Right forelimb (tissue), 1 donor: ENCODE measurements around the gene RAD21L1.
A peak's percentile ranks its signal among the peaks of the same experiment; 100 is the strongest.
"Not testable (repeated sequence)": the region's sequence is repeated elsewhere in the genome, so short reads cannot be mapped to it uniquely, and the experiment has no call there.

Source experiments
- DNase-seq: peaks from one replicate; pipeline ENCODE4 v3.0.0-alpha.2; 2018

RAD21L1 gene

DNA sequence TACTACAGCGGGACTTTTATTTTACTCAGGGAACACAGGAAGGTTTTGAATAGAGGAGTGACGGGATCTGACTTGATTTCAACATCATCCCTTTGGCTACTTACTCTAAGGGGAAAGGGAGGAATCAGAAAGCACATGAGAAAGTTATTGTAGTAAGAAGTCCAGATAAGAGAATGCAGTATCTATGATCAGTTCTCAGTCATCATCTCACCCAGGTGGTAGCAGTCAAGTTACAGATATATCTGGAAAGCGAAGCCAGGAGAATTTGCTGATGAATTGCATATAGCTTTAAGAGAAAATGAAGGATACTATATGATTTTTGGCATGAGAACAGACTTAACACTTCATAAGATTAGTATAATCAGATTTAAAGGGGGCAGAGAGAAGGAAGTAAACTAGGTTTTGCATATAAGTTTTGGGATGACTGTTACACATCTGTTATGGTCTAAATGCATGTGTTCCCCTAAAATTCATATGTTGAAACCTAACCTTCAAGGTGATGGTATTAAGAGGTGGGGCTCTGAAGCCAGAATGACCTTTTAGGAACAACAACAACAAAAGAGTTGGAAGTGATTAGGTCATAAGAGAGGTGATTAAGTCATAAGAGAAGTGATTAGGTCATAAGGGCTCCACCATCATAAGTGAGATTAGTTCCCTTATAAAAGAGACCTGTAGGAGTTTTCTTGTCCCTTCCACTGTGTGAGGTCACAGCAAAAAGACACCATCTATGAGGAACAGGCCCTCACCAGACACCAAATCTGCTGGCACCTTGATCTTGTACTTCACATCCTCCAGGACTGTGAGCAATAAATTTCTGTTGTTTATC lies 6.7 kb downstream of the RAD21L1 start:
- DNase-seq: no peak

DNA sequence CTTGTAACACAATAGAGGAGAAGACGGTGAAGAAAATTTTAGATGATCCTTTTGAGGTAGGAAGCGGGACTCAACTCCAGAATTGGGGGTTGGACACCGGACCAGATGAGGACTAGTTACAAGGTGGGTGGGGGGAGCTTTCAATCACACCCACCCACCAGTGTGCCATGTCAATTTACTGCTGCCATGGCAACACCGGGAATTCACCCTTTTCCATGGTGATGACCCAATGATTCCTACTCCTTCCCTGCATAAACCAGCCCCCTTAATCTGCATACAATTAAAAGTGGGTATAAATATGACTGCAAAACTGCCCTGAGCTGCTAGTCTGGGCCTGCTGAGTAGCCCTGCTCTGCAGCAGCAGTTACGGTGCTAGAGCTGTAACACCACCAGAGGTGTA lies 14.7 kb downstream of the RAD21L1 start:
- DNase-seq: no peak

DNA sequence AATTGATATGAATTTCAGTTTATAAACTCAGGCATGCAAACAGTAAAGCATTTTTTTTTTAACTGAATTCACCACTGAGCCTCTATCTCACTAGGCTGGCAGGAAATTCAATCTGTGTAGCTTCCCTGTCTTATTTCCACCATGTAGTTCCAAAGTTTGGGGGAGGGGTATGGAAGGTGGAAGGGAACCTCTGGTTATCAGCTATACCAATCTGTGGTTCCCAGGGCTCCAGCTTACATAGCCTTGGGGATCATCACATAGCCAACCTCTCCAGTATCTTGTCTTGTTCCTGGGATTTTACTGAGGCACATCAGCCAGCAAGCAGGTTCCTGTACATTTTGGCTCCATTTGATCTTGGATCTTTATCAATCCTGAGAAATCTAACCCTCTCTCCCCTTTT lies 15.6 kb downstream of the RAD21L1 start:
- DNase-seq: no peak

DNA sequence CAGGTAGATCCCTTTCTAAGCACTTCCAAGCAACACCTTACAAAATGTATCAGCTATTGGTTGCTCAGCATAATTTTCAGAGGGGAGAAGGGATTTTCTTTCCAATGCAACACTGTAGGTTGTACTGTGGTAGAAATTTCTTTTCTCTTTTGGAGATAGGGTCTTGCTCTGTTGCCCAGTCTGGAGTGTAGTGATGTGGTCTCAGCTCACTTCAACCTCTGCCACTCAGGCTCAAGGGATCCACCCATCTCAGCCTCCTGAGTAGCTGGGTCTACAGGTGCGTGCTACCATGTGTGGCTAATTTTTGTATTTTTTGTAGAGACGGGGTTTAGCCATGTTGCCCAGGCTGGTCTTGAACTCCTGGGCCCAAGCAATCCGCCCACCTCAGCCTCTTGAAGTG lies 16.3 kb downstream of the RAD21L1 start:
- DNase-seq: no peak

DNA sequence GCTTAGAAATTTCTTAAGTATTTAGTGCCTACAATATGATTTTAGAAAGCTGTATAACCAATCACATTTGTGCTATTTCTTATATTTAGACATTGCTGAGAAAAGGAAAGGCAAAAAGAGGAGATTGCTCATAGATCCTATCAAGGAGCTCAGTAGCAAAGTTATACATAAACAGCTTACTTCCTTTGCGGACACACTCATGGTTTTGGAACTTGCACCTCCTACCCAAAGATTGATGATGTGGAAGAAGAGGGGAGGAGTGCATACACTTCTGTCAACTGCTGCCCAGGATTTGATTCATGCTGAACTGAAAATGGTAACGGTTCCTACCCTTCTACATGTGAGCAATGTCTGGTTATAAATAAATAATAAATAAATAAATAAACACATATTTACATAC lies 16.7 kb downstream of the RAD21L1 start:
- no peak for DNase-seq

DNA sequence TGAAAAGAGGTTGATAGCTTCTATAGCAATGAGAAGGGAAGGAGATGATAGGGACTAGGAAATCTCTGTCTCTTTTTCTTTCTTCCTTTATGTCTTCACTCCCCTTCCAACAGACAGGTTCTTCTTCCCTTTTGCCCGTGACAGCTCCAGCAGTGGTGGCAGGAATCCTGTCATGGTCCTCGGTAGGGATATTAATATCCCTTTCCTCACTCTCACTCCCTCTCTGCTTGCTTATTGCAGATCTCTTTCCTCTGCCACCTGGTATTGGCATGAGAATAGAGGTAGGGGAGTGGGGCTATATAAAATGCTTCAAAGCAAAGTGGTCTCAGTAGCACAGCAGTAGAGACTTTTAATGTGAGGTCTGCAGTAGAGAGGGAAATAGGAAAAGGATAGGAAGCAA lies 19.7 kb downstream of the RAD21L1 start:
- DNase-seq: no peak

DNA sequence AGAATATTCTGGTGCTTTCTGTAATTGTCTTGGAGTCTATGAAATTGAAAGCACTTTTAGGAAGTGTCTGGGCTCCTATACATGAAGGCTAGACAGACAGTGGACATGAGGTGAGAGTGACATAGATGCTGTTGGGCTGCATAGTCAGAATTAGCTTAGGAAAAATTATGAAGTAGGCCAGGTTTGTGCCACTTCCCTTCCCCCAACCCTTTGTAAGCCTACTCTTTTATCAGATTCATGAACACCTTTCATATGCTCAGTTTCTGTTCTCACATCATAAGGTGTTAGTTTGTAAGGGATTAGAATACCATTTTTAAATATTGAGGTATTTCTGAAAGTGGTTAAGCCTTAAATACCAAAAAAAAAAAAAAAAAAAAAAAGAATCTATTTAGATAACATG lies 21.8 kb downstream of the RAD21L1 start:
- DNase-seq: no peak

DNA sequence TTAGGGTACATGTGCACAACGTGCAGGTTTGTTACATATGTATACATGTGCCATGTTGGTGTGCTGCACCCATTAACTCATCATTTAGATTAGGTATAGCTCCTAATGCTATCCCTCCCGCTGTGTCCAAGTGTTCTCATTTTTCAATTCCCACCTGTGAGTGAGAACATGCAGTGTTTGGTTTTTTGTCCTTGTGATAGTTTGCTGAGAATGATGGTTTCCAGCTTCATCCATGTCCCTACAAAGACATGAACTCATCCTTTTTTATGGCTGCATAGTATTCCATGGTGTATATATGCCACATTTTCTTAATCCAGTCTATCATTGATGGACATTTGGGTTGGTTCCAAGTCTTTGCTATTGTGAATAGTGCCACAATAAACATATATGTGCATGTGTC lies 24.4 kb downstream of the RAD21L1 start:
- DNase-seq: not testable (repeated sequence)

DNA sequence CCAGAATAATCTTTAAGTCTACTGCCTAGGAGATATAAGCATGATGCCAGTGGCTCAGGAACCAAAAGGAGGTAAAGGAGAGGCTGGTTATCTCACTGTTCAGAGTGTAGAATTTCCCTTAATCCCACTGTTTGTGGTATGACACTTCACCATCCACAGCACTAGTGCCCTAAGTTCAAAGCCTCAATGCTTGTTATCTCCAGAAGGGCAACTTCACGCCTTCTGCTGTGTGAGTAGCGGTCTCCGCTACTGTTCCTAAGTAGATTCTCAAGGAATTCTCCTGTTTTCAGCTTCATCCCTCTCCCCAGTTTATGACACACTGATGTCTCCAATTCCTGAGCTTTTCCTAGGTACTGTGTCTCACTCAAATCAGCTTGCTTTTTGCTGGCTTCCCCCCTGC lies 26.6 kb downstream of the RAD21L1 start:
- no peak for DNase-seq

DNA sequence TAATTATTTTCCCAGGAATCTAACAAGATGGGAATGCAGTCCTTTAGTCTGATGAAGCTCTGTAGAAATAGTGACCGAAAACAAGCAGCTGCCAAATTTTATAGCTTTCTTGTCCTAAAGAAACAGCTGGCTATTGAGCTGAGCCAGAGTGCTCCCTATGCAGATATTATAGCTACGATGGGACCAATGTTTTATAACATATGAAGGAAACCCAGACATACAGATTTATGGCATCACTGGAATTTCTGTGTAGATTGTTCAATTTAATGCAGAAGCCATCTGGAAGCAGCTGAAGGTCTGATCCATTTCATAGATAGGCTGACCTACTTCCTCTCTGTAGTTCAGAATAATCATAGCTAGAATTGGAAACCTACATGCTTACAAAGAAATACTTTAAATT lies 28.4 kb downstream of the RAD21L1 start:
- DNase-seq: no peak

DNA sequence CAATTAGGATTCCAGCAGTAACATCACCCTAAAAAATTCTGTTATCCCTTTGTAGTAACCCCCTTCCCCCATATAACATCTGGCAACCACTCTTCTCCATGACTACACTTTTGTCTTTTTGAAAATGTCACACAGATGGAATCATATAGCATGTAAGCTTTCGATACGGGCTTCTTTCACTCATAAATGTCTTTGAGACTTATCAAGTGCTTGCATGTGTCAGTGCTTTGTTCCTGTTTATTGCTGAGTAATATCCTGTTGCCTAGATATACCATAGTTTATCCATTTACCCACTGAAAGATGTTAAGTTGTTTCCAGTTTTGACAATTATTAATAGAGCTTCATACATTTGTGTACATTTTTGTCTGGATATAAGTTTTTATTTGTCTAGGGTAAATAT lies 29.8 kb downstream of the RAD21L1 start:
- no peak for DNase-seq

DNA sequence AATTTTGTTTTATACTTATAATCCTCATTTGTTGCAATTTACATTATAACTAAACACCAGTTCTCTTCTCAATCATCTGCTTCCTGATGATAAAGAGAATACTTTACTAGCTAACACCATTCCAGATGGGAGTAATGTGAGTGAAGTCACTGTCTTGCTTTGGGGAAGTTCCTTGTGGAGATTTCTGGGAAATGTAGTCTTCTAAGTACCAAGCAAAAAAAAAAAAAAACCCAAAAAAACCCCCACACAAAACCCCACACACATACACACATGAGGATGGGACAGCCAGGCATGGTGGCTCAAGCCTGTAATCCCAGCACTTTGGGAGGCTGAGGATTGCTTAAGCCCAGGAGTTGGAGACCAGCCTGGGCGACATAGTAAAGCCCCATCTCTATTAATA lies 38.0 kb downstream of the RAD21L1 start:
- no peak for DNase-seq

DNA sequence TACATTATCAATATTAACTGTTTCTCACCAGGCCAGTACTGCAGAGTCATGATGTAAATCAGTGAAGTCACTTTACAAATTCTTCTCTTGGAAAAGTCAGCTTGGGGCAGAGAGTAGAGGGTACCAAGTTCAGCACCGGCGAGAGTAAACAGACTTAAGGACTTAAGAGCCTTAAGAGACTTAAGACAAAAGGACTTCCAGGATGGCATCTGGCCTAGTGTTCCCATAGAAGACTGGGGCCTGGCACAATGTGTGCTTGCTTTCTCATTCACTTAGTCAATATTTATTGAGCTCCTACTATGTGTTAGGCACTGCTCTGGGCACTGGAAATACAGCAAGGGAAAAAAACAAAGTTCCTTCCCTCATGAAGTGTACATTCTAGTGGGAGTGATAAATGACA lies 38.9 kb downstream of the RAD21L1 start:
- no peak for DNase-seq

DNA sequence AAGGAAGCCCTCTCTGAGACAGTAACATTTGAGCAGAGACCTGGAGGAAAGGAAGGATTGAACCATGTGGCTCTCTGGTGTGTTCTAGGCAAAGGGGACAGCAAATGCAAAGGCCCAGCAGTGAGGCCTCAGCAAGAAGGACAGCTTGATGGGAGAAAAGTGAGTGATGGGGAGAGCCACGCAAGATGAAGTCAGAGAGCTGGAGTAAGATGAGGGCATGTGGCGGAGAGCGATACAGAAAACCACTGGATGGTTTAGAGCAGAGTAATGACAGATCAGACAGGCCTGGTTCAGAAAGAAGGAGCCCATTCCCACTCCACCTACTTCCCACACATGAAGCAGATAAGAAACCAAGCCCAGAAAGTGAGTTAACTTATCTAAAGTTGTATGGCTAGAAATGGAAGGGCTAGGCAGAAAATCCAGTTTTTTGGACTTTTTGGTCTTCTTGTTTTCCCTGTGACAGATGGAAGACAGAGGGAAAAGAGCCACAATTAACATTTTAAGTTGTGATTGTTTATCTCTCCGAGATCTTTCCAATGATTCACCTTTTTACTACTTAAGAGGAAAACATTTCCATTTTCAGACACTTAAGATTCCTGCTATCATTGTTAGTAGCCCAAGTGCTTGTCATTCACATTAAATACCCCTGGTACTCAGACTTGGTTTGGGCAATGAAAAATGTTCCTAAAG lies 39.5 kb downstream of the RAD21L1 start:
- DNase-seq: no peak

DNA sequence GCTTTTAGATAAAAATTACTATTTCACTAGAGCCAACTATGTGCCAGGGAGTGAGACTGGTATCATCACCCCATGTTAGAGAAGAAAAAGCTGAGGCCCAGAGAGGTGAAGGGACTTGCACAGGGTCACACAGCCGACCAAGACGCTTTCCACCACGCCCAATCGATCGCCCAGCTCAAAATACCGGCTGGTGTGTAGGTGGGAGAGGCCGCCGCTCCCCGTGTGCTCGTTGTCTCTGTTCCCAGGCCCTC lies 40.0 kb downstream of the RAD21L1 start:
- no peak for DNase-seq

DNA sequence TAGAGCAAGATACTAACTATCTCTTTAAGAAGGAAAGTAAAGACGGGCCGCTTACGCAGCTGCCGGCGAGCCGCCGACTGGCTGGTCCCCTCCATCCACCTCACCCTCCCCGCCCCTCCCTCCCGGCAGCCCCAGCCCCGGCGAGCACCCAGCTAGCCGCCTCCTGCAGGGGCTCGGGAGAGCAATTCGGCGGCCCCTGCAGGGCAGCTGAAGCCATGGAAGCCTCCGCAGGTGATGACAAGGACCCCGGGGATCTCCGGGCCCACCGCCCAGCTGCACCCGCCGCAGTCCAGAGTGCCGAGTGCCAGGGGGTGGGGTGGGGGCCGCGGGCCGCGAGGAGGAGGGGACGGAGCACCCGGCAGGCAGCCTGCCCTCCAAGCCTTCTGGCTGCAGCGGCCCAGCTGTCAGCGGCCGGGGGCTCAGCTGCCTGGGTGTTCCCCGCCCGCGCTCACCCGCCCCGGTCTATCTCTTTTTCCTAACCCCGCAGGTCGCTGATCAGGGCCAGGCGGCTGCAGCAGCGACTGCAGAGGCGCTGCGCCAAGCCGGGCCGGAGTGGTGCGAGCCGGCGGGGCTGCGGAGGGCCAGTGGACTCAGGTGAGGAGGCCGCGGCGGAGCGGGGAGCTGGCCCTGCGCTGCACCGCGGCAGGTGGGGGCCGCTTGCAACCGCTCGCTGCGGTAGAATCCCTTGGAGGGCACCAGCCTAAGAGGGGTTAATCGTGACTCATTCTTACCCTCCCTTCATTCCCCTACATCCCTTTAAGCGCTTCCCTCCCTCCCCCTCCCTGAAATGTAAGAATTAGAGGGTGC lies 40.5 kb downstream of the RAD21L1 start, which contains the start of gene SNPH:
SNPH (plus strand) TSS at position 128 of the 807 bp plus-strand sequence. CDS start 29,946 bp downstream, outside the sequence.
- peak; percentile 81 for DNase-seq

DNA sequence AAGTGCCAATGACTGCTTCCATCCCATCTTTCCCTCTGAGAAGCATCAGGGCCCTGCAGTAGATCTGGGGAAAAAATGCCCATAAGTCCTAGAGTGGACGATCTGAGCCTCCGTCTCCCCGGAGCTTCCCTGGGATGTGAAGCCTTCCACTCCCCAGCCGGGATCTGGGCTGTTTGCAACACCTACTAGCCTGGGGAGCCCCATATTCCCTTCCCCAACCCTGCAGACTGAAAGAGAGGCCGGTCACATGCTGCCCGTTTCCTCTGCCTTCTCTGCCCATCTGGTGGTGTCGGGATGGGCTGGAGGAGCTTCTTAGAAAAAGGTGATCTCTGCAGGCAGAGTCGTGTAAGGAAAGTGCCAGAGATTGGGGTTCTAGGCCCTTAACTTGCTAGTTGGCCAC lies 41.3 kb downstream of the RAD21L1 start:
- DNase-seq: no peak

DNA sequence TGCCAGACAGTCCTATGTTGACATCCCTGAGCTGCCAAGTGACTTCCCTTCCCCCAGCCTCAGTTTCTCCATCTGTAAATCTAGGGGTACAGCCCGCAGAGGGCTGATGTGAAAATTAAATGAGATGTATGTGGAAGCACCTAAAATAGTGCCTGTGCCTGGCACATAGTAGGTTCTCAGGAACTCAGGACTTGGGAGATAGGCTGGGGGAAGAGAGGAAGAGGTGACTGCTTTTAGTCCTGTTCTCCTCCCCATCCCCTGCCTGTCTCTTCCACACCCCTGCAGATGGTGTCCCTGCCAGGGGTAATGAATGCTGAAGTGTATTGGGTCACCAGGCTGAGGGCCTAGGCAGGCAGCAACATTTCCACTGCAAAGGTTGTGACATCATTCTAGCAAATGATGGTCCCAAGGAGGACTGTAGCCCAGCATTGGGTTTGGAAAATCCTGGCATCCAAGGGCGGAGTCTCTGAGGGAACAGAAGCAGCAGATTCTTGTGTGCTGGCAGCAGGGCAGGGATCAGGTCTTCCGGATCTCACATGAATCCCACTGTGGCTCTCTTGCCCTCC lies 42.0 kb downstream of the RAD21L1 start:
- no peak for DNase-seq

DNA sequence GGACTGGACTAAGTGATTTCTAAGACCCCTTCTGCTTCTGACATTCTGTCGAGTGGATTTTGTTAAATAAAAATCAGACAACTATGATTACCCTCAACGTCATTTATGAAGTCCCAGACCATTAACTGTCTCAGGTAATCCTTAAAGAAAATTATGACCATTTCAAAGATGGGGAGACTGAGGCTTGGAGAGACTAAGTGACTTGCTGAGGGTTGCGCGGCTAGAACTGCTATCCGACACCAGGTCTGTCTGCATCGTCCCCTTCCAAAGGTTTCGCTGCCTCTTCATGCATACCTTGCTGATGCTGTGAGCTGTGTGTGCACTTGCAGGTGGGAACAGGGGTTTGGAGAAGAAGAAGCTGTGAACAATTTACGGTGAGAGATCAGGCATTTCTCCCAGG lies 43.4 kb downstream of the RAD21L1 start:
- DNase-seq: no peak

DNA sequence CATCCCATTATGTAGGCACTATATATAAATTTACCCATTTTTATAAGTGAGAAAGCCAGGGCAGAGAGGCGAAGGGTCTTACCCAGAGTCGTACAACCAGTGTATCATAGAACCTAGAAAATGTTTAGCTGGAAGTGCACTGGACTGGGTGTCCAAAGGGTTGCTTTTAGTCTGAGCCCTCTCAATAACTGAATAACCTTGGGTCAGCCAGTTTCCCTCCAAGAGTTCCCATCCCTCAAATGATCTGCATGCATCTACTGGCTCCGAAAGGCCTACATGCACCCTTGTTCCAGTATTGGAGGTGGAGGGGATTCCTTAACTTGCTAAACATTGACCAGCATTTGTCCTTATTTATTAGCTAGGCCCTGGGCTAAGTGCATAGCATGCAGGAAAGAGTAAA lies 44.0 kb downstream of the RAD21L1 start:
- no peak for DNase-seq

DNA sequence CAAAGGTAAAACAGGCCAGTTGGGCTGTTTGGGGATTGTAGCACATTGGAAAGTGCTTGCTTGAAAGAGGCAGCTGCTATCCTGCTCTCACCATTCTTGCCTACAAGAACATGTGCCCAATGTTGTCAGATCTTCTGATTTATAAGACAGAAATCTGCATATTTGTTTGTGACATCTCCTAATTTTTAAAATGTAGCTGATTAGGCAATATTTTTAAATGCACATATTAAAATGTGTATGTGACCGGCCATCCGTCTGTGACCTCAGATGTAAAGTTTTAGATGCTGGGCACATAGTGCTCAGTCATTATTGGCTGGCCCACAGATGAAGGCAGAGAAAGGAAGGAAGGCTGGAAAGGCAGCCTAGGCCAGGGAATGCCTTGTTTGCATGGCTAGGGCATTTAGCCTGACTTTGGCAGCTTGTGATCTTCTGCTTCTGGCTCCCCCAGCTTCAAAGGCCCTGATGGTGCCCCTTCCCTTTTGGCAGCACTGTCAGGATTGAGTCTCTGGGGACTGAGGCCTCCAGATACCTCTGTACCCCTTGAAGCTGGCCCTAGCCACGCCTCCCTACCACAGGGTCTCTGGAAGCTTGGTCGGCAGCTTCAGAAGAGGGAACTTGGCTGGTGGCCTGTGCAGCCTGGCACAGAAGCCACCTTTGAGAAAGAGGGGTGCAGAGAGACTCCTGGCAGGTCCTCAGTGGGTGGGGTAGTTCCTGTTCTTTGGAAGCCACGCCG lies 46.7 kb downstream of the RAD21L1 start:
- no peak for DNase-seq

DNA sequence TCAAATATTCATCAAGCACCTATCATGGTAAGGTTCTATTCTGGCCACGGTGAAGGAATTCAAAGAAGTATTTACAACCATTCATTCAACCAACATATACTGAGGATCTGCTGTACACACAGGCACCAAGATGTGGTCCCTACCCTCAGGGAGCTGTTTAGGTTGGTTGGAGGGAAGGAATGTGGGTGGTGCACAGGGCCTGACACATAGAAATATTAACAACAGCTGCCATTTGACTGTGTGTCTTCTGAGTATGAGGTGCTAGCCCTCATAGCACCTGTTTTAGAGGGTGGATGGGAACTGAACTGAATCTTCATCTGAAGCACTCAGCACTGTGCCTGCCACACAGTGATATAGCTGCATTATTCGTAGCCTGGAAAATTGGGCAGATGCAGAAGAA lies 47.5 kb downstream of the RAD21L1 start:
- no peak for DNase-seq
